NB4 (cell line): ENCODE measurements around the gene KIAA1210.

Source experiments
- DNase-seq: peaks from one replicate; pipeline ENCODE4 v3.0.0; 2010; ENCODE audit warnings: low read depth
- H3K4me3 ChIP-seq: one replicate; pipeline ENCODE4 v1.5.1; 2011; ENCODE audit warnings: mild to moderate bottlenecking, low read depth, low read length, moderate library complexity
- MAX ChIP-seq: IDR thresholded peaks from 2 replicates; pipeline ENCODE4 v1.6.1; 2011; ENCODE audit warnings: low read depth, low read length
- MYC ChIP-seq: IDR thresholded peaks from 2 replicates; pipeline ENCODE4 v1.6.1; 2011; ENCODE audit warnings: low read depth, low read length
- POLR2A ChIP-seq: IDR thresholded peaks from 2 replicates; pipeline ENCODE4 v1.6.1; 2011; ENCODE audit warnings: mild to moderate bottlenecking; ENCODE audit not compliant: insufficient read length; ENCODE audit errors: extremely low read depth
- TF ChIP-seq, protein P1 (sequence below): IDR thresholded peaks from one replicate; pipeline ENCODE4 v1.5.1; 2012; ENCODE audit warnings: low read depth, low read length

KIAA1210 gene

GRCh38 chrX:119107206-119107605 is 20.4 kb downstream of the KIAA1210 start:
- H3K4me3 ChIP-seq, result no peak overlapping the region
- no peak for TF ChIP-seq MYC
- TF ChIP-seq, protein P1, sequence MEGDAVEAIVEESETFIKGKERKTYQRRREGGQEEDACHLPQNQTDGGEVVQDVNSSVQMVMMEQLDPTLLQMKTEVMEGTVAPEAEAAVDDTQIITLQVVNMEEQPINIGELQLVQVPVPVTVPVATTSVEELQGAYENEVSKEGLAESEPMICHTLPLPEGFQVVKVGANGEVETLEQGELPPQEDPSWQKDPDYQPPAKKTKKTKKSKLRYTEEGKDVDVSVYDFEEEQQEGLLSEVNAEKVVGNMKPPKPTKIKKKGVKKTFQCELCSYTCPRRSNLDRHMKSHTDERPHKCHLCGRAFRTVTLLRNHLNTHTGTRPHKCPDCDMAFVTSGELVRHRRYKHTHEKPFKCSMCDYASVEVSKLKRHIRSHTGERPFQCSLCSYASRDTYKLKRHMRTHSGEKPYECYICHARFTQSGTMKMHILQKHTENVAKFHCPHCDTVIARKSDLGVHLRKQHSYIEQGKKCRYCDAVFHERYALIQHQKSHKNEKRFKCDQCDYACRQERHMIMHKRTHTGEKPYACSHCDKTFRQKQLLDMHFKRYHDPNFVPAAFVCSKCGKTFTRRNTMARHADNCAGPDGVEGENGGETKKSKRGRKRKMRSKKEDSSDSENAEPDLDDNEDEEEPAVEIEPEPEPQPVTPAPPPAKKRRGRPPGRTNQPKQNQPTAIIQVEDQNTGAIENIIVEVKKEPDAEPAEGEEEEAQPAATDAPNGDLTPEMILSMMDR, result no peak
- no peak for TF ChIP-seq MAX
- TF ChIP-seq POLR2A, result no peak
- DNase-seq, result no peak

DNA sequence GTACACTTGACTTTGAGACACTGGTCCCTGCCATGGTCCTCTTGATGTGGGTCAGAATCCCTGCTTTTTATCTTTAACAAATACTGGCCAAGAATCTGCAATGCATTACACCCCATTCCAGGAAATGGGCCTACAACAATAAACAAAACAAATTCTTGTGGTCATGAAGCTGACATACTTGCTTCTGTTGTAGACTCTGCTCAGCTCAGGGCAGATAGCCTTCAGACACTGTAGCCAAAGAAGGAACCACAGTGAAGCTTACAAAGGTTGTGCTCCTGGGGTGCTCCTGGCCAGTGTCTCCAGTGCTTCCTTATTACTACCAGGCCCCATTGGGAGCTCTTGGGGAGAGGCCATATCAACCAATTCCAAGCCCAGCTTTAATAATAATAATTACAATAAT is 21.8 kb downstream of the KIAA1210 start:
- DNase-seq, result no peak
- no peak overlapping the region for H3K4me3 ChIP-seq
- TF ChIP-seq, protein P1, result no peak
- TF ChIP-seq POLR2A, result no peak
- TF ChIP-seq MAX, result no peak

- TF ChIP-seq, protein P1, result no peak
- no peak for DNase-seq
- no peak overlapping the region for H3K4me3 ChIP-seq
These were observed 26.4 kb downstream of the KIAA1210 start for GRCh38 chrX:119101168-119101567.

DNA sequence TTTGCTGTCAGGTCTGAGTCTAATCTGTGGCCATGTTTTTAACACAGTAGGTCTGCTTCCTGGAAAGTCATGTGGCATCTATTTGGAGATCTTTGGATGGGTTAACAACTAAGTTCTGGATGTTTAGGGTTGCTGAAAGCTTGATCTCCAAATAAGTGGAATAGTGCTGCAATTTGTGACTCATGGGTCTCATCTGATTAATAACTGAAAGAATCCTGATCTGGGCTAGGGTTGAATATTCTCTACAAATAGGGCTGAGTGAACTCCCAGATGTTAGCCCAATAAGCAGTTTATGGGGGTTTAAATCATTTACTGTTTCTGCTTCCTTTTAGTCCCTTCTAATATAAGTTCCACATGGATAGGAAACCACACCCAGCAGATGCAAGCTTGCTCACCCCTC is 31.7 kb downstream of the KIAA1210 start:
- no peak overlapping the region for H3K4me3 ChIP-seq
- no peak for DNase-seq
- TF ChIP-seq, protein P1, result no peak
- TF ChIP-seq MAX (no peak), MYC (no peak), POLR2A (no peak)

DNA sequence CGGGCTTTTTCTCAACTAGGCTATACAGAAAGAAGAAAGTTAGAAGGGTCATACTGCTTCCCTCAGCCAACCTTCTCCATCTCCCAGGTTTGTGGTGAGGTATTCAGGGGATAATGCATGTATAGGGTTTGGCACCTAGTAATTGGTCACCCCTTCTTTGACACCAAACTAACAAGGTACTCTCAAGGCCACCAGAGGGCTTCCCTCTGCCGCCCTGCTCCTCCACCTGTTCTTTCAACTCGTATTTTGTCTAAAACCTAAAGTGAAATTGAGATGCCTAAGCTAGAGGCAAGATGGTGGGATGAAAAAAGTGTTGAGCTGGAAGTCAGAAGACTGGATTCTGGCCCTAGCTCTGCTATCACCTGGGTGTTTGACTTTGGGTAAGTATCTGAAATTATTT is 32.8 kb downstream of the KIAA1210 start:
- TF ChIP-seq MAX, result no peak
- no peak for DNase-seq
- H3K4me3 ChIP-seq, result no peak overlapping the region

GRCh38 chrX:119093991-119094735 is 33.4 kb downstream of the KIAA1210 start:
- H3K4me3 ChIP-seq, result no peak overlapping the region
- TF ChIP-seq MAX (no peak), POLR2A (no peak), MYC (no peak)
- TF ChIP-seq, protein P1, result no peak
- no peak for DNase-seq
